Stimulated activated CD8-positive, alpha-beta memory T cell treated with anti-CD3 and anti-CD28 coated beads, Interleukin-4, amount 100 ng/mL, for 48 hours (primary cell): Measurements from ENCODE around the gene PLA2G4B.

ENCODE experiments used
- DNase-seq: peaks from one replicate; pipeline ENCODE4 v3.0.0-alpha.2; 2020

The PLA2G4B gene

GRCh38 chr15:41872166-41872747 lies 33.6 kb downstream of the PLA2G4B start:
- no peak for DNase-seq

DNA sequence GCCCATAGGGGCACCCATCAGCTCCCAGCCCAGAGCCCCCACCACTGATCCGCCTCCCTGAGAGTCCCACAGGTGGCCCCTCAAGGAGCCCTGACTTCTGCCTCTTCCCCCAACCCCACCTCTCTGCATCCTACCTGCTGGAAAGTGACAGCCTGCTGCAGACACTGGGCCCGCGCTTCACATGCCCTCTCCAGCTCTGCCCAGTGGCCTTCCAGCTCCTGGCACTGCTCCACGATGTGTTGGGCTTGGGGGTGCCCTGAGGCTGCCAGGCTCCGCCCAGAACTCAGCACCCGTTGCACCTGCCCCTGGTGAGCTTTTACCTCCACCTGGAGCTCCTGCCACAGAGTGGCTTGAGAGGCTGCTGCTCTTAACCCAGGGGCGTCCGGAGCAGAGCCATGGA lies 35.1 kb downstream of the PLA2G4B start:
- no peak for DNase-seq

GRCh38 chr15:41874736-41875135 lies 36.1 kb downstream of the PLA2G4B start:
- DNase-seq, result no peak

DNA sequence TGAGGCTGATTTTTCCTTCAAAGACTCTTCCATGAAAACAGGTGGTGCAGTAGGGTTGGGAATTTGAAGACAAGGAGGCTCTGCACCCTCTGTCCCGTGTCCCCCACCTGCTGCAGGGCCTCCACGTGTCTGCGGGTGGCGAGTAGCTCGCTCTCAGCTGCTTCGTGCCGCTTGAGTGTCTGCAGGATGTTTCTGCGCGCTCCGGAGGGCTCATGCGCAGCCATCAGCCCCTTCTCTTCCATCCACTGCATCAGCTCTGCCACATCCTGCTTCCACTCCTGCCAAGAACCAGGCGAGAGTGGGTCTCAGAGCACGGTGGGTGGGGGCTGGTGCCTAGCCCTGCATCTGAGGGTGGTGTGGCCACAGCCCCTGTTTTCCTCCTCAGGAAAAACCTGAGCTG lies 37.4 kb downstream of the PLA2G4B start:
- no peak for DNase-seq

DNA sequence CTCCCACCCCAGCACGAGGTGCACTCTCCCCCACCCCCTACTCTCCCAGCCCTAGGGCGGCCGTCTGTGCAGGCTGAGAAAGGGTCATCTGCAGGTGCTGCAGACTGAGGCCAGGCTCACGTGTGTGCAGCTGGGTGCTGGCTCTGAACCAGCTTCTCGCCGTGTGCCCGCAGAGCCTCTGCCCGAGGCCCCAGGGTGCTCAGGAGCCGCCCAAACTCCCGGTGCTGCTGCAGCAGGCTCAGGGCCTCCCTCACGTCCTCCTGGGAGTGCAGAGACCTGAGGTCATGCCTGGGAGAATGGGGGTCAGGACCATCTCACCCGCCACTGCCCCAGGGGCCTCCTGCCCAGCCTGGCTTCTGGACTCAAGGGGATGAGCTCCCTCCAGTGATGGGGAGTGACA lies 38.0 kb downstream of the PLA2G4B start:
- DNase-seq, result no peak

GRCh38 chr15:41877631-41878354 lies 39.1 kb downstream of the PLA2G4B start:
- DNase-seq, result no peak

DNA sequence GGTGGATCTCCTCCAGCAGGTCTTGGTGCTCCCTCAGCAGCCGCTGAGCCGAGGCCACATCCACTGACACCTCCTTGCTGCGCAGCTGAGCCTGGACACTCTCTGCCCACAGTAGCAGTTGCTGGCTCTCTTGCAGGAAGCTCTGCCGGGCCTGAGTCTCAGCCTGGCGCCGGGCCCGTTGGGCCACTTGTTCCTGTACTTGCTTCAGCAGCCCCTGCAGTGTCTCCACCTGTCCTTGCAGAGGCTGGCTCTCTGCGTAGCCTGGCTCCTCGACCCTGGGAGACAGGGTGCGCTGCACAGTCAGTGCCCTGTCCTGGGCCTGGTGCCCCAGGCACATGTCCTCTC lies 39.7 kb downstream of the PLA2G4B start:
- no peak for DNase-seq

GRCh38 chr15:41879321-41879845 lies 40.7 kb downstream of the PLA2G4B start:
- DNase-seq, result no peak

GRCh38 chr15:41880156-41880877 lies 41.7 kb downstream of the PLA2G4B start:
- no peak for DNase-seq

GRCh38 chr15:41881086-41881485 lies 42.4 kb downstream of the PLA2G4B start:
- DNase-seq, result no peak

DNA sequence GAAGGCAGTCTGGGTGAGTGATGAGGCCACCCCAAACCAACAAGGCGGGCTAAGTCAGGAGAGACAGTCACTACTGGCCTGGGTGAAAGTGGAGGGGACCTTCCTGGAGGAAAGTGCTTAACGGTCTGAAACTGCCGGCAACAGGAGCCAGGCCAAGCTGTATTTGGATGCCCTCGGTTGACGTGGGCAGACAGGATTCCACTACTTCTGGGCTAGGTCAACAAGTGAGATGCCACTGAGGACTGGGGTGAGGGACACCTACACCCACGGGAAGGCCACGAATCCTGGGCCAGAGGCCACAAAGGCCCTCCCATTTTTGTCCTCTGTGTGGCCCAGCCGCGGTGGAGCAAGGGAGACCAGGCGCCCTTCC lies 42.9 kb downstream of the PLA2G4B start:
- no peak for DNase-seq

- no peak for DNase-seq
These were observed 43.5 kb downstream of the PLA2G4B start for GRCh38 chr15:41881920-41882688.

DNA sequence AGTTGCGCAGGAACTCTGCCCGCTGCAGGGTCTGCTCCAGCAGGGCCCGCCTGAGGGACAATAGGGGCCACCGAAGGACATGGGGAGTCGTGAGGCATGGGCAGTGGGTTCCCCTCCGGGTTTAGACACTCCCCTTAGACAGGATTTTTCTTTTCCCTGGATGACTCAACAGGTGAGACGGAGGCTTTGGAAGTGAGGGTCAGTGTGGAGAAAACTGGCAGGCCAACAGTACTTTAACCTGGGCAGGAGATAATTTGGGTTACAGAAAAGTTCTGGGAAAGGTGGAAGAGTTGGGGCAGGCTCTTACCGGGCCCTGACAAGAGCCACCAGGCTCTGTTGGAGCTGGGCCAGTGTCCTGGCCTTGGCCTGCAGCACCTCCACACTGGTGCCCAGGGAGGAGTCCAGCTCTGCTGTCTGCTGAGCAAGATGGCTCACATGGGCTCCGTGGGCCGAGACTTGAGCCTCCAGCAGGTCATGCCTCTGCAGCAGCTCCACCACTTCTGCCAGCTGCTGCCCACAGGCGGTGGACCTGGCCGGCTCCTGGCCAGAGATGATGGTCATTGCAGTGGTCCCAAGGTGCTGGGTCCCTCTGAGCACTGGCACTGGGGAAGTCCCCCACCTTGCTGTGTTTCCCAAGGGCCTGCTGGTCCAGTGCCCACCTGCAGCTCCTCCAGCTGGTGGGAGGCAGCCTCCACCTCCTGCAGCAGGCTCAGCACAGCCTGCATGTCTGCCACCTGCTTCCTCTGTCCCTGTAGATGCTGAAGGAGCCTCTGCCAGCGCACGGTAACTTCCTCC lies 44.2 kb downstream of the PLA2G4B start:
- DNase-seq, result no peak

GRCh38 chr15:41883484-41883825 lies 44.8 kb downstream of the PLA2G4B start:
- no peak for DNase-seq

GRCh38 chr15:41884458-41884857 lies 45.8 kb downstream of the PLA2G4B start:
- no peak for DNase-seq

- no peak for DNase-seq
These were observed 46.7 kb downstream of the PLA2G4B start for GRCh38 chr15:41885321-41885720.

- no peak for DNase-seq
These were observed 47.2 kb downstream of the PLA2G4B start for GRCh38 chr15:41885841-41886240.

DNA sequence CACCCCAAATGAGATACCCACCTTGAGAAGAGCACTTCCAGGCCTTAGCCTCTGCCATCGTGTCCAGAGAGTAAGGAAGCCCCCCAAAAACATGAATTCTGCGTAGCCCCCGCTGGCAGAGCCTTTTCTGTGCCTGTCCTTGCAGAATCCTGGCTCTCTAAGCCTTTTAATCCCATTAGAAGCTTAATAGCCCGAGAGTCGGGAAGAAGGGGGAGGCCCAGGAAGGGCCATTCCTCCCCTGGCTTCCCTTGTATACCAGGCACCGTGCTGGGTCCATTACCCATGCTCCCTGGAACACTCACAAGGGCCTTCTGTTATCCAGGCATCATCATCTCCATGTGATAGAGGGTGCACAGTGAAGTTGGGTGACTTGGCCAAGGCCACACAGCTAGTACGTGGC lies 48.1 kb downstream of the PLA2G4B start:
- DNase-seq, result no peak

DNA sequence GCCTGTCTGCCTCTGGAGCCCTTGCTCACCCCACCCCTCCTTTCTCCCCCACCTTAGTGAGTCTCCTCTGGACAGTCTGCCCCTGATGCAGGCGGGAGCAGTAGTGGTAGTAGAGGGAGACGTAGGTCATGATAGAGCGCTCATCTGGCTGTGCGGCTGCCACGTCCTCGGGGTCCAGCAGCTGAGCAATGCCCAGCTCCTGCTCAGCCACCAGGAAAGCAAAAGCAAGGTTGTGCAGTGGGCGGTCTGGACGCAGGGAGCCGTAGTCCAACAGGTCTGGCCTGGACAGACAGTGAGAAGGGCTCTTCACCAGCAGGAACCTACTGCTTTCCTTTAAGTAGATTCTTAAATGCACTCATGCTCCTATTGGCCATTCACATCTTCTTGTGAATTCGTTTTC lies 48.5 kb downstream of the PLA2G4B start:
- DNase-seq, result no peak

DNA sequence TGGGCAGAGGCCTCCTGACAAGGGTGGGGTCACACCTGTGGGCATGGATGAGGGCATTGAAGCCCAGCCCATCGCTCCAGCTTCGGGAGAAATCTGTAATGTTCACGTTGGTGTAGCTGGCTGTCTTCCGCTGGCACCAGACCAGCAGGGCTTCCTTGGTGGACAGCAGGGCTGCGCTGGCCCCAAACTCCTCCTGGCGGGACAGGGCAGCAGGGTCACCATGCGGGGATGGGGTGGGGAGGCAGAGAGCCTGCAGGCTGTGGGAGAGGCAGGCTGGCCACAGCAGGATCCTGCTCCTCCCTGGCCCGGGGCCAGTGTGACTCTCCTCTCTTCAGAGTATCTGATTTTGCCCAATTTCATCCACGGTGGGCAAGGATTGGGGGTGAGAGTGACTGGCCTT lies 49.2 kb downstream of the PLA2G4B start:
- DNase-seq, result no peak

- no peak for DNase-seq
These were observed 50.1 kb downstream of the PLA2G4B start for GRCh38 chr15:41888662-41889253.

DNA sequence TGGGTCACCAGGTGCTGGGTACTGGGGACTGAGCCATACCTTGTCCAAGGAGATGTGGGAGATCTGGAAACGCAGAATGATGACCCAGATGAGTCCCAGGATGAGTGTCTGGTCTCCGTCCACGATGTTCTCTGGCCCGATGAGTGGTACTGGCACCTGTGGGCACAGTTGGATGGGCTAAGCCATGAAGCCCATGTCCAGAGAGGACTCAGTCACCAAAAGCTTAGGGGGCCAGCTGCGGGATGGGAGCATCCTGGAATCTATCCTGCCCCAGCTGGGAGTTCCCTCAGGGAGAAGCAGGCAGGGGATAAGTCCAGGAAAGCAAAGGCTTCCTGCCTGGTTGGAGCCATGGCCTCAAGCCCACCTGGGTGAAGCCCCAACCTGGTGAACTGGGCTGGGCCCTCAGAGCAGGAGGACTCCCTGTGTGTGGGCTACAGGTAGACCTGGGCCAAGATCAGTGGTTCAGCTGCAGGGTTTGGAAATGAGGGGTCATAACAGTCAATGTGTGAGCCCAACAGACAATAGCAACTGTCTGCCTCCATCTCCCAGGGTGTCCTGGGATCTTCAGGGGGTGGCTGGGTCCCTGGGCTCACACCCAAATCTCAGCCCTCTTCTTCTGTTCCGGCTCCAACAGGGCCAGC lies 51.5 kb downstream of the PLA2G4B start:
- DNase-seq, result no peak
